Measurements from ENCODE around the gene DNAI4. TPM values are rescaled to one million over a fixed set of nuclear protein-coding genes. Genes with fewer than 3 reads are reported as not detected.

DNAI4 gene
- total and polyA plus RNA-seq, 9 of the 15 experiments (the other 6 are each of a cell fraction or from before 2014, with no cell fraction given): 0.57 to 4.8 (median 2.6) TPM; not detected in 1

- no peak for TF ChIP-seq E2F5 (CRISPR knock-in tag; IDR thresholded peaks at IDR 0.05)
- no peak for TF ChIP-seq CCAR2 (IDR thresholded peaks at IDR 0.05; ENCODE audit: low read depth, low read length)
- no peak for TF ChIP-seq FOXA3 (CRISPR knock-in tag; conservative IDR thresholded peaks at IDR 0.05 in 1 of 2, IDR thresholded peaks at IDR 0.05 in 1 of 2)
- no peak for TF ChIP-seq IRF2 (CRISPR knock-in tag; IDR thresholded peaks at IDR 0.05)
- TF ChIP-seq TRIM25 (IDR thresholded peaks at IDR 0.05; ENCODE audit: borderline replicate concordance): no peak
- no peak for TF ChIP-seq EZH2 (IDR thresholded peaks at IDR 0.05; ENCODE audit: borderline replicate concordance, low read depth, low read length)
- TF ChIP-seq MYBL2 (IDR thresholded peaks at IDR 0.05; ENCODE audit: low read depth): no peak
- TF ChIP-seq MYBL2 (CRISPR knock-in tag; IDR thresholded peaks at IDR 0.05; ENCODE audit: borderline replicate concordance): no peak
- no peak for TF ChIP-seq CBX8 (IDR thresholded peaks at IDR 0.05; ENCODE audit: borderline replicate concordance, extremely low read depth, low read depth, low read length, poor library complexity, severe bottlenecking)
- no peak for TF ChIP-seq SPI1 (IDR thresholded peaks at IDR 0.05; ENCODE audit: borderline replicate concordance, low read depth, low read length)
- no peak for TF ChIP-seq ZNF212 (CRISPR knock-in tag; IDR thresholded peaks at IDR 0.05)
- peak; percentile 92 for TF ChIP-seq CREB3 (tag; conservative IDR thresholded peaks at IDR 0.05; ENCODE audit: low read depth)
- TF ChIP-seq ZNF561 (CRISPR knock-in tag; conservative IDR thresholded peaks at IDR 0.05): no peak
Measured at GRCh38 chr1:66929999-66930822, 5.6 kb upstream of the DNAI4 start (continued).
